Stimulated activated CD8-positive, alpha-beta memory T cell treated with anti-CD3 and anti-CD28 coated beads, Interleukin-4, amount 100 ng/mL, for 1 hour (primary cell): ENCODE measurements around the gene BANF1.
"Not testable (repeated sequence)": the region's sequence is repeated elsewhere in the genome, so short reads cannot be mapped to it uniquely, and the experiment has no call there.

Source experiments
- DNase-seq, 2 donors: peaks; one replicate each; pipeline ENCODE4 v3.0.0-alpha.2; 2020; ENCODE audit warnings: low read depth in 2 of 2, low spot score in 1 of 2

The BANF1 gene

GRCh38 chr11:65978391-65979238 is 23.7 kb upstream of the BANF1 start:
- DNase-seq: no peak

GRCh38 chr11:65979261-65979759 is 23.0 kb upstream of the BANF1 start:
- DNase-seq: no peak

- DNase-seq: no peak
Measured at GRCh38 chr11:65981101-65981740, 21.1 kb upstream of the BANF1 start.

GRCh38 chr11:65981972-65982823 is 20.1 kb upstream of the BANF1 start:
- no peak for DNase-seq

GRCh38 chr11:65982824-65983588 is 19.3 kb upstream of the BANF1 start:
- DNase-seq: no peak

GRCh38 chr11:65983589-65983987 is 18.7 kb upstream of the BANF1 start:
- DNase-seq: no peak

GRCh38 chr11:65987336-65987735 is 15.0 kb upstream of the BANF1 start:
- no peak for DNase-seq

- DNase-seq: peak; percentile 72 to 83
Measured at GRCh38 chr11:65988791-65989592, 13.3 kb upstream of the BANF1 start.

GRCh38 chr11:65992056-65992455 is 10.2 kb upstream of the BANF1 start:
- DNase-seq: no peak

- DNase-seq: no peak
Measured at GRCh38 chr11:65997286-65997685, 5.0 kb upstream of the BANF1 start.

- peak in 1 of 2 donors; percentile 42 for DNase-seq
Measured at GRCh38 chr11:66002648-66003225, 434 bp downstream of the BANF1 start.

GRCh38 chr11:66003291-66003690 is 988 bp downstream of the BANF1 start:
- no peak for DNase-seq

GRCh38 chr11:66004186-66004585 is 1.9 kb downstream of the BANF1 start:
- DNase-seq: no peak

GRCh38 chr11:66006134-66006890 is 4.0 kb downstream of the BANF1 start:
- no peak for DNase-seq

GRCh38 chr11:66006891-66007176 is 4.5 kb downstream of the BANF1 start:
- DNase-seq: no peak

- DNase-seq: no peak
Measured at GRCh38 chr11:66007201-66007634, 4.9 kb downstream of the BANF1 start.

GRCh38 chr11:66008095-66008467 is 5.8 kb downstream of the BANF1 start:
- no peak for DNase-seq

- no peak for DNase-seq
Measured at GRCh38 chr11:66008468-66009101, 6.3 kb downstream of the BANF1 start.

GRCh38 chr11:66010036-66010435 is 7.7 kb downstream of the BANF1 start:
- not testable (repeated sequence) for DNase-seq
